ENCODE data around the gene DHRS4.
"Not testable (repeated sequence)": the region's sequence is repeated elsewhere in the genome, so short reads cannot be mapped to it uniquely, and the experiment has no call there.

GRCh38 chr14:24006471-24006816 is 52.9 kb downstream of the DHRS4 start:
- not testable (repeated sequence) for TF ChIP-seq CTCF, POLR2A (IDR thresholded peaks at IDR 0.05)

Data from lower leg skin (tissue), 3 donors.